GM23338 (cell line): ENCODE measurements around the gene GDPD1. TPM values are rescaled to one million over a fixed set of nuclear protein-coding genes. Genes with fewer than 3 reads are reported as not detected.

Experiments
- ATAC-seq: fragments of 200-7000 bp; cut with Tn5 transposase; 3 replicates; pipeline ENCODE4 v1.9.1; 2020
- DNase-seq: peaks from one replicate; pipeline ENCODE4 v3.0.0-alpha.2; 2015; ENCODE audit warnings: low spot score
- H2AFZ ChIP-seq: fragments of 200-600 bp; sonication (generic); 2 replicates; pipeline ENCODE4 v1.8.0; 2016; ENCODE audit warnings: antibody characterized with exemption, mild to moderate bottlenecking, moderate library complexity
- H3F3A ChIP-seq: fragments of 200-600 bp; sonication (generic); replicated peaks from 2 replicates; pipeline ENCODE4 v1.8.0; 2017; ENCODE audit warnings: antibody characterized with exemption, mixed run types, low read depth
- H3K27ac ChIP-seq: fragments of 200-600 bp; sonication (generic); 2 replicates; pipeline ENCODE4 v1.6.1; 2016; ENCODE audit warnings: low read depth
- H3K27me3 ChIP-seq: fragments of 200-600 bp; sonication (generic); 2 replicates; pipeline ENCODE4 v1.8.0; 2016; ENCODE audit warnings: mild to moderate bottlenecking, mixed run types, moderate library complexity; ENCODE audit not compliant: insufficient read depth
- H3K36me3 ChIP-seq: fragments of 200-600 bp; sonication (generic); 2 replicates; pipeline ENCODE4 v1.8.0; 2016; ENCODE audit warnings: mild to moderate bottlenecking; ENCODE audit not compliant: insufficient read depth
- H3K4me1 ChIP-seq: fragments of 200-600 bp; sonication (generic); 2 replicates; pipeline ENCODE4 v1.8.0; 2016; ENCODE audit warnings: mild to moderate bottlenecking, moderate library complexity; ENCODE audit not compliant: insufficient read depth
- H3K4me2 ChIP-seq: fragments of 200-600 bp; sonication (generic); 2 replicates; pipeline ENCODE4 v1.7.1; 2017; ENCODE audit warnings: mixed run types
- H3K4me3 ChIP-seq: fragments of 200-600 bp; sonication (generic); 2 replicates; pipeline ENCODE4 v1.6.1; 2016; ENCODE audit warnings: mixed run types
- H3K79me2 ChIP-seq: fragments of 200-600 bp; sonication (generic); replicated peaks from 2 replicates; pipeline ENCODE4 v1.8.0; 2017; ENCODE audit warnings: mild to moderate bottlenecking; ENCODE audit not compliant: insufficient read depth
- H3K9me2 ChIP-seq: fragments of 200-600 bp; sonication (generic); 2 replicates; pipeline ENCODE4 v1.8.0; 2017; ENCODE audit not compliant: insufficient read depth
- H4K20me1 ChIP-seq: fragments of 200-600 bp; sonication (generic); replicated peaks from 2 replicates; pipeline ENCODE4 v1.8.0; 2017; ENCODE audit warnings: mild to moderate bottlenecking; ENCODE audit not compliant: insufficient read depth
- H3K27ac Mint-ChIP-seq: 2 replicates; pipeline ENCODE4 v1.8.0; 2020; ENCODE audit warnings: inconsistent platforms, mild to moderate bottlenecking, moderate library complexity, mixed read lengths
- H3K27me3 Mint-ChIP-seq: 3 replicates; pipeline ENCODE4 v1.8.0; 2022; ENCODE audit warnings: low read depth, mild to moderate bottlenecking, moderate library complexity, mixed read lengths, inconsistent platforms; ENCODE audit not compliant: insufficient read depth, poor library complexity
- H3K36me3 Mint-ChIP-seq: 3 replicates; pipeline ENCODE4 v1.8.0; 2021; ENCODE audit warnings: low read depth, mild to moderate bottlenecking, inconsistent platforms, moderate library complexity, mixed read lengths
- H3K4me1 Mint-ChIP-seq: 3 replicates; pipeline ENCODE4 v1.8.0; 2020; ENCODE audit warnings: mild to moderate bottlenecking, inconsistent platforms, mixed read lengths
- H3K4me3 Mint-ChIP-seq: 3 replicates; pipeline ENCODE4 v1.8.0; 2021; ENCODE audit warnings: moderate library complexity, mild to moderate bottlenecking, inconsistent platforms, mixed read lengths
- H3K9me3 Mint-ChIP-seq: 3 replicates; pipeline ENCODE4 v1.8.0; 2020; ENCODE audit warnings: moderate library complexity, mild to moderate bottlenecking, inconsistent platforms, mixed read lengths
- CREB1 ChIP-seq: fragments of 250-450 bp; sonication (Bioruptor Pico); IDR thresholded peaks from 2 replicates; pipeline ENCODE4 v1.5.0; 2020; ENCODE audit warnings: low read depth, mild to moderate bottlenecking, moderate library complexity
- CTCF ChIP-seq, 2 experiments: fragments of 200-600 bp in 1 of 2; sonication (generic) in 1 of 2; conservative IDR thresholded peaks; 2 replicates each; pipeline versions ENCODE4 v1.5.1 to v1.6.1; 2016 to 2017; ENCODE audit warnings: antibody characterized with exemption in 2 of 2, low read depth in 2 of 2, mild to moderate bottlenecking in 2 of 2, moderate library complexity in 1 of 2
- ETS1 ChIP-seq: IDR thresholded peaks from 2 replicates; pipeline ENCODE4 v1.6.1; 2016; ENCODE audit warnings: antibody characterized with exemption
- EZH2 ChIP-seq: fragments of 200-600 bp; sonication (generic); IDR thresholded peaks from one replicate; pipeline ENCODE4 v1.8.0; 2017; ENCODE audit warnings: antibody characterized with exemption, mild to moderate bottlenecking, low read depth; ENCODE audit not compliant: unreplicated experiment
- EZH2phosphoT487 ChIP-seq: fragments of 200-600 bp; sonication (generic); IDR thresholded peaks from one replicate; pipeline ENCODE4 v1.8.1; 2018; ENCODE audit warnings: antibody characterized with exemption; ENCODE audit not compliant: unreplicated experiment
- JUNB ChIP-seq: IDR thresholded peaks from one replicate; pipeline ENCODE4 v1.6.1; 2016; ENCODE audit warnings: antibody characterized with exemption; ENCODE audit not compliant: unreplicated experiment
- NANOG ChIP-seq: IDR thresholded peaks from 2 replicates; pipeline ENCODE4 v1.6.1; 2016; ENCODE audit warnings: antibody characterized with exemption, borderline replicate concordance
- POLR2AphosphoS5 ChIP-seq: IDR thresholded peaks from 2 replicates; pipeline ENCODE4 v1.6.1; 2016; ENCODE audit warnings: antibody characterized with exemption, low read depth
- STAT1 ChIP-seq: IDR thresholded peaks from one replicate; pipeline ENCODE4 v1.6.1; 2016; ENCODE audit warnings: antibody characterized with exemption; ENCODE audit not compliant: unreplicated experiment
- ZNF114 ChIP-seq: fragments of 250-450 bp; sonication (Bioruptor Pico); IDR thresholded peaks from 2 replicates; pipeline ENCODE4 v1.5.0; 2020; ENCODE audit warnings: mild to moderate bottlenecking, moderate library complexity
- ZNF331 ChIP-seq: fragments of 250-450 bp; sonication (Bioruptor Pico); IDR thresholded peaks from 2 replicates; pipeline ENCODE4 v1.5.0; 2020; ENCODE audit warnings: low read depth, mild to moderate bottlenecking, moderate library complexity
- polyA plus RNA-seq: library from polyadenylated mRNA; unstranded; fragments of >200 nt; fragmentation: Nextera tagmentation; extraction: Ambion mirVana; gene quantifications from 2 replicates; pipeline ENCODE4 v1.2.1, GENCODE V29; 2016
- total RNA-seq: library from RNA; depleted of rRNA; stranded (reverse); fragments of >200 nt; shearing (Covaris generic); gene quantifications from 2 replicates; pipeline ENCODE4 v1.2.3, GENCODE V29; 2014
- TF ChIP-seq, protein P1 (sequence below): fragments of 250-450 bp; sonication (Bioruptor Pico); IDR thresholded peaks from 2 replicates; pipeline ENCODE4 v1.5.0; 2020; ENCODE audit warnings: mild to moderate bottlenecking, moderate library complexity

GDPD1 gene
- total and polyA plus RNA-seq, 2 experiments from 2014 or later = 6.8 to 7.8 TPM

GRCh38 chr17:59199398-59199797, 20.9 kb upstream of the GDPD1 start:
- no peaks in the 10 kb centered on the region for H3K79me2 ChIP-seq
- ATAC-seq = no peak
- 0 out of 2 replicates have a peak, but pooled peaks cover 3% of the 10 kb centered on the region for H4K20me1 ChIP-seq
- H3K4me2 ChIP-seq = no peak overlapping the region
- no peak overlapping the region for H3K27ac ChIP-seq
- TF ChIP-seq EZH2phosphoT487 (no peak), EZH2 (no peak), CREB1 (no peak), ETS1 (no peak), POLR2AphosphoS5 (no peak)
- peaks cover 55% of the 10 kb centered on the region for H3K36me3 ChIP-seq
- Mint-ChIP-seq H3K4me1 (no peaks in the 10 kb centered on the region), H3K27me3 (peaks cover 2% of the 10 kb centered on the region), H3K9me3 (no peaks in the 10 kb centered on the region), H3K27ac (no peak overlapping the region), H3K36me3 (peaks cover 61% of the 10 kb centered on the region), H3K4me3 (no peak overlapping the region)
- H3K27me3 ChIP-seq = no peaks in the 10 kb centered on the region
- H3K4me3 ChIP-seq = no peak overlapping the region
- no peak overlapping the region for H2AFZ ChIP-seq
- no peak for DNase-seq
- no peaks in the 10 kb centered on the region for H3K9me2 ChIP-seq
- no peaks in the 10 kb centered on the region for H3K4me1 ChIP-seq
- no peaks in the 10 kb centered on the region for H3F3A ChIP-seq

DNA sequence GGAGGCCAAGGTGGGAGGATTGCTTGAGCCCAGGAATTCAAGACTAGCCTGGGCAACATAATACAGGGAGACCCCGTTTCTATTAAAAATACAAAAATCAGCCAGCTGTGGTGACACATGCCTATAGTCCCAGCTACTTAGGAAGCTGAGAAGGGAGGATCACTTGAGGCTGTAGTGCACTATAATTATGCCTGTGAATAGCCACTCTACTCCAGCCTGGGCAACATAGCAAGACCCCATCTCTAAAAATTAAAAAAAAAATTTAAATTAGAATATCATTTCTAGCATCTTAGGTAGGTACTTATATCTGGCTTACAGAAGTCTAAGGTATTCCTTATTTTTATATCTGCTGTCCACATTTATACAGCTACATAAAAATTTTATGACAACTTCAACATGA, 18.0 kb upstream of the GDPD1 start:
- H3K9me3 Mint-ChIP-seq = no peaks in the 10 kb centered on the region
- ATAC-seq = no peak
- H3K36me3 ChIP-seq = peaks cover 38% of the 10 kb centered on the region

More for the DNA sequence above, 18.0 kb upstream of the GDPD1 start:
- Histone ChIP-seq H4K20me1 (0 out of 2 replicates have a peak, but pooled peaks cover 3% of the 10 kb centered on the region), H3K4me1 (no peaks in the 10 kb centered on the region), H3K27ac (no peak overlapping the region), H3K9me2 (no peaks in the 10 kb centered on the region), H2AFZ (no peak overlapping the region), H3K79me2 (no peaks in the 10 kb centered on the region), H3K4me3 (no peak overlapping the region), H3K27me3 (no peaks in the 10 kb centered on the region), H3F3A (no peaks in the 10 kb centered on the region), H3K4me2 (no peak overlapping the region)
- Mint-ChIP-seq H3K27ac (no peak overlapping the region), H3K4me1 (no peaks in the 10 kb centered on the region), H3K27me3 (peaks cover 2% of the 10 kb centered on the region), H3K36me3 (peaks cover 41% of the 10 kb centered on the region), H3K4me3 (no peak overlapping the region)
- DNase-seq = no peak
- no peak for TF ChIP-seq POLR2AphosphoS5
- no peak for TF ChIP-seq ZNF114 (CRISPR knock-in tag)
- no peak for TF ChIP-seq EZH2phosphoT487
- TF ChIP-seq JUNB = no peak
- TF ChIP-seq ZNF331 = no peak
- TF ChIP-seq CTCF (conservative IDR thresholded peaks at IDR 0.05; ENCODE audit: low read depth in 2 of 2) = no peak
- no peak for TF ChIP-seq ETS1
- no peak for TF ChIP-seq STAT1
- no peak for TF ChIP-seq EZH2
- no peak for TF ChIP-seq NANOG
- TF ChIP-seq, protein P1, sequence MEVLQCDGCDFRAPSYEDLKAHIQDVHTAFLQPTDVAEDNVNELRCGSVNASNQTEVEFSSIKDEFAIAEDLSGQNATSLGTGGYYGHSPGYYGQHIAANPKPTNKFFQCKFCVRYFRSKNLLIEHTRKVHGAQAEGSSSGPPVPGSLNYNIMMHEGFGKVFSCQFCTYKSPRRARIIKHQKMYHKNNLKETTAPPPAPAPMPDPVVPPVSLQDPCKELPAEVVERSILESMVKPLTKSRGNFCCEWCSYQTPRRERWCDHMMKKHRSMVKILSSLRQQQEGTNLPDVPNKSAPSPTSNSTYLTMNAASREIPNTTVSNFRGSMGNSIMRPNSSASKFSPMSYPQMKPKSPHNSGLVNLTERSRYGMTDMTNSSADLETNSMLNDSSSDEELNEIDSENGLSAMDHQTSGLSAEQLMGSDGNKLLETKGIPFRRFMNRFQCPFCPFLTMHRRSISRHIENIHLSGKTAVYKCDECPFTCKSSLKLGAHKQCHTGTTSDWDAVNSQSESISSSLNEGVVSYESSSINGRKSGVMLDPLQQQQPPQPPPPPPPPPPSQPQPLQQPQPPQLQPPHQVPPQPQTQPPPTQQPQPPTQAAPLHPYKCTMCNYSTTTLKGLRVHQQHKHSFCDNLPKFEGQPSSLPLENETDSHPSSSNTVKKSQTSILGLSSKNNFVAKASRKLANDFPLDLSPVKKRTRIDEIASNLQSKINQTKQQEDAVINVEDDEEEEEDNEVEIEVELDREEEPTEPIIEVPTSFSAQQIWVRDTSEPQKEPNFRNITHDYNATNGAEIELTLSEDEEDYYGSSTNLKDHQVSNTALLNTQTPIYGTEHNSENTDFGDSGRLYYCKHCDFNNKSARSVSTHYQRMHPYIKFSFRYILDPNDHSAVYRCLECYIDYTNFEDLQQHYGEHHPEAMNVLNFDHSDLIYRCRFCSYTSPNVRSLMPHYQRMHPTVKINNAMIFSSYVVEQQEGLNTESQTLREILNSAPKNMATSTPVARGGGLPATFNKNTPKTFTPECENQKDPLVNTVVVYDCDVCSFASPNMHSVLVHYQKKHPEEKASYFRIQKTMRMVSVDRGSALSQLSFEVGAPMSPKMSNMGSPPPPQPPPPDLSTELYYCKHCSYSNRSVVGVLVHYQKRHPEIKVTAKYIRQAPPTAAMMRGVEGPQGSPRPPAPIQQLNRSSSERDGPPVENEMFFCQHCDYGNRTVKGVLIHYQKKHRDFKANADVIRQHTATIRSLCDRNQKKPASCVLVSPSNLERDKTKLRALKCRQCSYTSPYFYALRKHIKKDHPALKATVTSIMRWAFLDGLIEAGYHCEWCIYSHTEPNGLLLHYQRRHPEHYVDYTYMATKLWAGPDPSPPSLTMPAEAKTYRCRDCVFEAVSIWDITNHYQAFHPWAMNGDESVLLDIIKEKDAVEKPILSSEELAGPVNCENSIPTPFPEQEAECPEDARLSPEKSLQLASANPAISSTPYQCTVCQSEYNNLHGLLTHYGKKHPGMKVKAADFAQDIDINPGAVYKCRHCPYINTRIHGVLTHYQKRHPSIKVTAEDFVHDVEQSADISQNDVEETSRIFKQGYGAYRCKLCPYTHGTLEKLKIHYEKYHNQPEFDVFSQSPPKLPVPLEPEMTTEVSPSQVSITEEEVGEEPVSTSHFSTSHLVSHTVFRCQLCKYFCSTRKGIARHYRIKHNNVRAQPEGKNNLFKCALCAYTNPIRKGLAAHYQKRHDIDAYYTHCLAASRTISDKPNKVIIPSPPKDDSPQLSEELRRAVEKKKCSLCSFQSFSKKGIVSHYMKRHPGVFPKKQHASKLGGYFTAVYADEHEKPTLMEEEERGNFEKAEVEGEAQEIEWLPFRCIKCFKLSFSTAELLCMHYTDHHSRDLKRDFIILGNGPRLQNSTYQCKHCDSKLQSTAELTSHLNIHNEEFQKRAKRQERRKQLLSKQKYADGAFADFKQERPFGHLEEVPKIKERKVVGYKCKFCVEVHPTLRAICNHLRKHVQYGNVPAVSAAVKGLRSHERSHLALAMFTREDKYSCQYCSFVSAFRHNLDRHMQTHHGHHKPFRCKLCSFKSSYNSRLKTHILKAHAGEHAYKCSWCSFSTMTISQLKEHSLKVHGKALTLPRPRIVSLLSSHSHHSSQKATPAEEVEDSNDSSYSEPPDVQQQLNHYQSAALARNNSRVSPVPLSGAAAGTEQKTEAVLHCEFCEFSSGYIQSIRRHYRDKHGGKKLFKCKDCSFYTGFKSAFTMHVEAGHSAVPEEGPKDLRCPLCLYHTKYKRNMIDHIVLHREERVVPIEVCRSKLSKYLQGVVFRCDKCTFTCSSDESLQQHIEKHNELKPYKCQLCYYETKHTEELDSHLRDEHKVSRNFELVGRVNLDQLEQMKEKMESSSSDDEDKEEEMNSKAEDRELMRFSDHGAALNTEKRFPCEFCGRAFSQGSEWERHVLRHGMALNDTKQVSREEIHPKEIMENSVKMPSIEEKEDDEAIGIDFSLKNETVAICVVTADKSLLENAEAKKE (CRISPR knock-in tag) = no peak
